Gastroesophageal sphincter (tissue), 4 donors: ENCODE measurements around the gene POC1A. TPM values are rescaled to one million over a fixed set of nuclear protein-coding genes. Genes with fewer than 3 reads are reported as not detected.
A peak's percentile ranks its signal among the peaks of the same experiment; 100 is the strongest.

Experiments used
- ATAC-seq: fragments of 150-250 bp; one replicate; pipeline ENCODE4 v1.9.1; 2016; ENCODE audit warnings: mild to moderate bottlenecking, moderate library complexity
- H3K27ac ChIP-seq, 4 donors: fragments of 200-600 bp; sonication (generic) in 3 of 4; 1 replicate in 3 of 4; 2 replicates in 1 of 4; pipeline ENCODE4 v1.5.1; 2016 to 2019
- H3K27me3 ChIP-seq: fragments of 200-600 bp; sonication (generic); one replicate; pipeline ENCODE4 v1.5.1; 2019
- H3K36me3 ChIP-seq, 2 donors: fragments of 200-600 bp; sonication (generic); one replicate each; pipeline ENCODE4 v1.5.1; 2019; ENCODE audit warnings: control low read depth in 1 of 2
- H3K4me1 ChIP-seq, 3 donors: fragments of 200-600 bp; sonication (generic); 1 replicate in 2 of 3; 2 replicates in 1 of 3; pipeline ENCODE4 v1.5.1; 2016 to 2019; ENCODE audit warnings: control low read depth in 2 of 3
- H3K4me3 ChIP-seq, 2 donors: fragments of 200-600 bp; sonication (generic); one replicate each; pipeline ENCODE4 v1.5.1; 2019; ENCODE audit warnings: mild to moderate bottlenecking in 1 of 2, moderate library complexity in 1 of 2
- H3K9me3 ChIP-seq, 3 donors: fragments of 200-600 bp; sonication (generic); one replicate each; pipeline ENCODE4 v1.5.1; 2017 to 2019; ENCODE audit warnings: control low read depth in 2 of 3
- EP300 ChIP-seq: sonication (generic); formaldehyde crosslinking; IDR thresholded peaks from one replicate; pipeline ENCODE4 v1.6.1; 2017; ENCODE audit warnings: antibody characterized with exemption, mild to moderate bottlenecking
- POLR2A ChIP-seq, 2 donors: fragments of 450-650 bp; IDR thresholded peaks; one replicate each; pipeline ENCODE4 v1.6.1; 2017; ENCODE audit warnings: antibody characterized with exemption in 2 of 2, mild to moderate bottlenecking in 2 of 2, moderate library complexity in 1 of 2
- POLR2AphosphoS5 ChIP-seq: sonication (generic); formaldehyde crosslinking; IDR thresholded peaks from one replicate; pipeline ENCODE4 v1.6.1; 2017; ENCODE audit warnings: antibody characterized with exemption
- WGBS, 2 donors: methylation state at CpG; one replicate each; pipeline ENCODE4 v1.1.5; 2018; ENCODE audit warnings: low coverage in 1 of 2; 5-methylcytosine and 5-hydroxymethylcytosine counted together
- total RNA-seq, 4 donors: library from RNA; depleted of rRNA; stranded (reverse); fragments of >200 nt; gene quantifications; one replicate each; pipeline ENCODE4 v1.1.0, GENCODE V29; 2016
- TF ChIP-seq, protein P1 (sequence below), 4 experiments: fragments of 200-600 bp in 2 of 4; fragments of 450-650 bp in 2 of 4; sonication (generic) in 1 of 4; IDR thresholded peaks; one replicate each; pipeline ENCODE4 v1.5.1; 2017 to 2019; ENCODE audit warnings: antibody characterized with exemption in 4 of 4, mild to moderate bottlenecking in 2 of 4, moderate library complexity in 2 of 4

The POC1A gene
- total RNA-seq, 4 donors from 2014 or later = 0.73 to 1.7 (median 0.93) TPM

DNA sequence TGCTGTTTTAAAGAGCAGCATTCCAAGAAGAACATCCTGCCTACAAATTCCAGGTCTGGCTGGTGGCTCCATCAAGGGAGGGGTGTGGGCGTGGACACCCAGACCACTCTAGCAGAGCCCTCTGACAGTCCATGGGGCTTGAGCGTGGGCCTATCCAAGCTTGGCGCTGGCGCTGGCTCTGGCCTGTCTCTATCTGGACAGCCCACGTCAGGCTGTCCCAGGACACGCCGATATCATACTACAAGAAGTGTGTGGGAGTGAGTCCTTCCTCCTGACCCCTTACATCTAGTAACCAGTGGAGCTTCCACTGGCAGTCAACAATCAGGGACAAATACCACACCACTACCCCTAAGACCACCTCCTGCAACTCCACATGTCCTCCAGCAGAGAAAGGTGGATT is 80.7 kb downstream of the POC1A start:
- ATAC-seq = no peak
- TF ChIP-seq EP300 = no peak
- TF ChIP-seq POLR2A (IDR thresholded peaks at IDR 0.05) = no peak
- TF ChIP-seq, protein P1, sequence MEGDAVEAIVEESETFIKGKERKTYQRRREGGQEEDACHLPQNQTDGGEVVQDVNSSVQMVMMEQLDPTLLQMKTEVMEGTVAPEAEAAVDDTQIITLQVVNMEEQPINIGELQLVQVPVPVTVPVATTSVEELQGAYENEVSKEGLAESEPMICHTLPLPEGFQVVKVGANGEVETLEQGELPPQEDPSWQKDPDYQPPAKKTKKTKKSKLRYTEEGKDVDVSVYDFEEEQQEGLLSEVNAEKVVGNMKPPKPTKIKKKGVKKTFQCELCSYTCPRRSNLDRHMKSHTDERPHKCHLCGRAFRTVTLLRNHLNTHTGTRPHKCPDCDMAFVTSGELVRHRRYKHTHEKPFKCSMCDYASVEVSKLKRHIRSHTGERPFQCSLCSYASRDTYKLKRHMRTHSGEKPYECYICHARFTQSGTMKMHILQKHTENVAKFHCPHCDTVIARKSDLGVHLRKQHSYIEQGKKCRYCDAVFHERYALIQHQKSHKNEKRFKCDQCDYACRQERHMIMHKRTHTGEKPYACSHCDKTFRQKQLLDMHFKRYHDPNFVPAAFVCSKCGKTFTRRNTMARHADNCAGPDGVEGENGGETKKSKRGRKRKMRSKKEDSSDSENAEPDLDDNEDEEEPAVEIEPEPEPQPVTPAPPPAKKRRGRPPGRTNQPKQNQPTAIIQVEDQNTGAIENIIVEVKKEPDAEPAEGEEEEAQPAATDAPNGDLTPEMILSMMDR (IDR thresholded peaks at IDR 0.05) = no peak
- TF ChIP-seq POLR2AphosphoS5 = no peak

DNA sequence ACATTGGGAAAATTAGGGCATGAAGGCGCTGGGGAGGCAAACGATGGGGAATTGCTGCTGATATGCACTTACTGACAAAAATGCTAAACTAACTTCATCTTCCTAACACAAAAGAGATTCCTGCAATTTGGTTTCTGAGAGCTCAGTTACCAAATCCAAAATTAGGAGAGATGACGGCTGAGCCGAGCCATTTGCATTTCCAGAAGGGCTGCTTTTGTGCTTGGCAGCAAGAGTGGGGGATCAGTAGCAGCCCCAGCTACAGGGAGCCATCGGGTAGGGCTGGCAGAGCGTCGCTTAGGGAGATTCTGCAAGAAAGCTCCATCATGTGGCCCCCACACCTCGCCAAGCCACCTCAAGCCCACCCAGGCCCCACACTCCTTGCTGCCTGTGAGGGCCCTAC is 81.8 kb downstream of the POC1A start:
- H3K4me1 ChIP-seq = peaks cover 0 to 37% (median 9%) of the 10 kb centered on the region in 3 donors
- no peaks in the 10 kb centered on the region for H3K27me3 ChIP-seq
- no peaks in the 10 kb centered on the region for H3K9me3 ChIP-seq
- WGBS, 2 donors = 88 to 93% methylated on average over 4 to 8 of the region's 8 CpGs
- no peak overlapping the region for H3K27ac ChIP-seq
- H3K36me3 ChIP-seq = no peaks in the 10 kb centered on the region
- H3K4me3 ChIP-seq = no peak overlapping the region
- ATAC-seq = no peak
- TF ChIP-seq, protein P1 (IDR thresholded peaks at IDR 0.05) = no peak
- TF ChIP-seq POLR2AphosphoS5 (no peak), EP300 (no peak), POLR2A (IDR thresholded peaks at IDR 0.05) (no peak)

More for the DNA sequence above, 80.7 kb downstream of the POC1A start:
- Histone ChIP-seq H3K36me3 (no peaks in the 10 kb centered on the region), H3K27me3 (no peaks in the 10 kb centered on the region), H3K9me3 (no peaks in the 10 kb centered on the region), H3K4me3 (no peak overlapping the region), H3K27ac (no peak overlapping the region), H3K4me1 (peaks cover 0 to 45% (median 9%) of the 10 kb centered on the region in 3 donors)
- WGBS, 2 donors = 95% methylated on average over 4 of the region's 7 CpGs; no CpG with 5 or more reads in 1 of the 2 donors

DNA sequence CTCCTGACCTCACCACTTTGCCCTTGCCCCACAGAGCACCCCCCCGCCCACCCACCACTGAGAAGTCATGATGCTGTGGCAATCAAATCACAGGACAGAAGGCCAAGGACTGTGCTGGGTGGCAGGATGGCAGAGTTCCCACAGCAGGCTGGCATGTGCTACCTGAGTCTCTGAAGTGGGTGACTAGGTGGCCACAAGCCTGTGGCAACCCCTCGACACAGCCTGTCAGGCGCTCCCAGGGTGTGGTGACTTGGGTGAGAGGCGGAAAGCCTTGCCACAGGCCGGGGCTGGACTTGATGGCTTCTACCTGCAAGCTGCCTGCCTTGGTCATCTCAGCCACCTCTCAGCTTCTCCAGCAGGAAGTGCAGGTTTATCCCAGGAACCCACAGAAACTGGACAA is 82.2 kb downstream of the POC1A start:
- H3K4me1 ChIP-seq = peaks cover 0 to 33% (median 9%) of the 10 kb centered on the region in 3 donors
- no peak for TF ChIP-seq EP300
- TF ChIP-seq, protein P1 (IDR thresholded peaks at IDR 0.05) = no peak
- no peak for TF ChIP-seq POLR2AphosphoS5
- no peak for TF ChIP-seq POLR2A (IDR thresholded peaks at IDR 0.05)

DNA sequence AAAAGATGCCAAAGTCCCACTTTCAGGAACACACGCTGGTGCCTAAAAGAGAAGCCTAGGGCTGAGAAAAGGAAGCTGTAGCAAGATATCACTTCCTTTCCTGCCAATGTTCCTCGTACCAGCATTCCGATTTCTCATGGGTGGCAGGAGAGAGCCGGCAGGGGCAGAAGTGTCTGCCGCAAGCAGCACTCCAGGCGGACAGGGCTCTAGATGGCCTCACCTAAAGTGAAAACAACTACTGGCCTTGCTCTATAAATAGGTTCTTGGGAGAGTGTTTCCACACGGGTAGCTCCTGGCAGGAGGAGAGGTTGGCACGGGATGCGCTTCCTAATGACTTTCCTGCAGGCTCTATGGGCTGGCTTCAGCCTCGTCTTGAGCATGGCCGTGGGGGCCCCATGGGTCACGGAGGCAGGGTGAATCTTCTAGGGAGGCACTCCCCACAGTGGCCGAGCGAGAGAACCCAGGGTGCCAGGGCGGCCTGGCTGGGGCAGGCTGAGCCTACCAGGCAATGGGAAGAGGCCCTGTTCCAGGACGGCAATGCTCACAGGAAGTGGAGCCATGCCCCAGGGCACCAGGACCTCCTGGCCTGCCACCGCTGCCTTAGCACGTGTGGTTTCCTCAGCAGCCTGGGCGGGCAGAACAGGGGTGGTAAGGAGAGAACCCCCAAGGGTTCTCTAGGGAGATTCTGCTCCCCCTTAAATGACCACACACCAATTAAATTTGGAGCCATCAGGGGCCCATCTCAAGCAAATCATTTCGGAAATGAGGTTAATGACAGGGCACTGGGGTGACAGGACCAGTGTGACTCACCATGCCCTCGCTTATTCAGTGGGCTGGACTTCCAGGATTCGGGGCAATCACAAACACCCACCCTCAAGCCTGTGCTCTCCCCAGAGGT is 83.2 kb downstream of the POC1A start:
- no peaks in the 10 kb centered on the region for H3K27me3 ChIP-seq
- no peaks in the 10 kb centered on the region for H3K9me3 ChIP-seq
- TF ChIP-seq POLR2AphosphoS5 (peak; percentile 62), EP300 (no peak)
- TF ChIP-seq, protein P1 (IDR thresholded peaks at IDR 0.05) = peak in 2 of 4 experiments; percentile 20 to 34
- ATAC-seq = peak; percentile 82
- H3K4me3 ChIP-seq = no peak overlapping the region
- H3K36me3 ChIP-seq = no peaks in the 10 kb centered on the region
- H3K27ac ChIP-seq = peak overlapping the region; percentile 59 to 83 (median 80)
- 16 to 34% methylated on average over 6 to 10 of the region's 22 CpGs for WGBS, 2 donors
- H3K4me1 ChIP-seq = peaks cover 0 to 28% (median 9%) of the 10 kb centered on the region in 3 donors

More for the DNA sequence above, 82.2 kb downstream of the POC1A start:
- Histone ChIP-seq H3K9me3 (no peaks in the 10 kb centered on the region), H3K4me3 (no peak overlapping the region), H3K27me3 (no peaks in the 10 kb centered on the region), H3K27ac (peak overlapping the region in 1 of 4 donors; percentile 83), H3K36me3 (no peaks in the 10 kb centered on the region)
- 100% methylated on average over 1 of the region's 5 CpGs; no CpG with 5 or more reads in 1 of the 2 donors for WGBS, 2 donors
- no peak for ATAC-seq
